HCEC 1CT (cell line): ENCODE measurements around the gene PTPN23.
A peak's percentile ranks its signal among the peaks of the same experiment; 100 is the strongest.

ENCODE experiments used
- DNase-seq: peaks from one replicate; pipeline ENCODE4 v3.0.0-alpha.2; 2017

Gene PTPN23

DNA sequence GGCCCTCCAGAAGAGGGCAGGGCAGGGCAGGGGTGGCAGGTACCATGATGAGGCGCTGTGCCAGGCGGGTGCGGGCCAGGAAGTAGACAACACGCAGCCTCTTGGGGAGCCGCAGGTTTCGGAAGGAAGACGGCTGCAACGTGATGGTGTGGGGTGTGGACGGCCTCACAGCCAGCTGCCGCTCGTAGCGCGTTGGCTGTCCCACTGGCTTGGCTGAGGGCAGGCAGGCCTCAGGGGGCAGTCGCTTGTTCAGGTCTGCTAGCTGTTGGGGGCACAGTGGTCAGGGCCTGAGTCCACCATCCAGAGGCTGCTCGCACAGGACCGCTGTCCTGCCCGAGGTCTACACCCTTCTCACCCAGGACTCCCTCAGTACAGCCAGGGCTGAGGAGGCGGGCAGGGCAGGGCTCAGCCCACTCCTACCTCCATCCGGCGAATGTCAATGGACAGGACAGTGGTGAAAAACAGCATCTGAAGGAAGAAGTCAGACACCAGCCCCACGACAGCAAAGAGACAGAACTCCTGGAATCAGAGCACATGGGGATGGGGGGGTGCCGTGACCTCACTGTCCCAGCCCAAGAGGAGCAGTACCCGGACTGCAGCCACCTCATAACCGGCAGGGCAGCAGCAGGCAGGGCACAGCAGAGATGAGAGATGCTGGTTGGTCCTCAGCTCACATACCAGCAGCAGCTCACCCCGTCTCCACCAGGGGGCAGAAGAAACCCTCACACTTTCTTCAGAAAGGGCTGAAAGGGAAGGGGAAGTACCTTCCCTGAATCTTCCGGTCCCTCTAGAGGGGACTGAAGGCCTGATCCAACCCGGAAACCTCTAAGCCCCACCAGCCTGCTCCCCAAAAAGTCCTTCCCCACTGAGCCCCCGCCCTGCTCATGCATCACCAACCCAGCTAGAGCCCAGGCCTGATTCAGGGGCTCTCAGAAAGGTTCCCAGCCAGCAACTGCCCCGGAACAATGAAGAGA is 40.0 kb downstream of the PTPN23 start:
- peak; percentile 81 for DNase-seq

- peak; percentile 37 for DNase-seq
These were observed 41.2 kb downstream of the PTPN23 start for GRCh38 chr3:47421741-47422649.

GRCh38 chr3:47422743-47423142 is 41.9 kb downstream of the PTPN23 start:
- DNase-seq: no peak

DNA sequence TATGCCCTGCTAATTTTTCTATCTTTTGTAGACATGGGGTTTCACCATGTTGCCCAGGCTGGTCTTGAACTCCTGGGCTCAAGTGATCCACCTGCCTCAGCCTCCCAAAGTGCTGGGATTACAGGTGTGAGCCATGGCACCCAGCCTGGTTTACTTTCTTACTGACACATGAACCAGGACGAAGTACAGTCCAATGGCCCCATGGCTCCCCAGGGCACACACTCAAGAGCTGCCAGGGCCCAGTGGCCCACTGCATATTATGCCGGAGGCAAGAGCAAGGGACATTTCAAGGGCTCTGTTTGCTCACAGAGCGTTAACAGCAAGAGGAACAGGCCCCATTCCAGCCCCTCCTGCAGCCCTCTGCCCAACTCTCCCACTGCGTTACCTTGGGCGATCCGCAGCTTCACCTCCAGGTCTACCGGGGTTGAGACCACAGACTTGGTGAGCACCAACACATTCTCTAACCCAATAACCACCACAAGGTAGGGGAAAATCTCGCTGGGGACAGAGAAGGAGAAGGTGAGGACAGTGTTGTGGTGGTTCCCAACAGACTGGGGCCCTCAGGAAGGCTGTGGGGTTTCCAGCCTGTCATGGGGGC is 42.8 kb downstream of the PTPN23 start:
- no peak for DNase-seq

- no peak for DNase-seq
These were observed 43.9 kb downstream of the PTPN23 start for GRCh38 chr3:47424434-47425382.

DNA sequence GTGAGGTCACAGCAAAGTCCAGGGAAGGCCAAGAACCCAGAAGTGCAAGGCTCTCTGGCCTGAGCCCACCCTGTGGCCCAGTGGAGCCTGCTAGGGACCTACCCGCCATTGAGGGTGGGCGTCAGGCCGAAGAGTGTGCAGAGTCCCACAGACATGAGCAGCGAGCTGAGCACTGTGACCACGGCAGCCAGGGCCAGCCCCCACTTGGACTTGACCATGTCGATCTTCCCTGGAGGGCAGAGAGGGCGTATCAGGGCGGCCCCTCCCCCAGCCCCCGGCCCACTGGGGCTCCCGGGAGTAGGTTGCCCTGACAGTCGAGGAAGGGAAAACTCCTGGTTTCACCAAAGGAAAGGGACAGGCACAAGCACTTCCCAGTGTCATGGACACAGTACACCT is 44.6 kb downstream of the PTPN23 start:
- DNase-seq: no peak

- no peak for DNase-seq
These were observed 45.1 kb downstream of the PTPN23 start for GRCh38 chr3:47425959-47426358.

GRCh38 chr3:47427866-47428265 is 47.0 kb downstream of the PTPN23 start:
- DNase-seq: no peak

DNA sequence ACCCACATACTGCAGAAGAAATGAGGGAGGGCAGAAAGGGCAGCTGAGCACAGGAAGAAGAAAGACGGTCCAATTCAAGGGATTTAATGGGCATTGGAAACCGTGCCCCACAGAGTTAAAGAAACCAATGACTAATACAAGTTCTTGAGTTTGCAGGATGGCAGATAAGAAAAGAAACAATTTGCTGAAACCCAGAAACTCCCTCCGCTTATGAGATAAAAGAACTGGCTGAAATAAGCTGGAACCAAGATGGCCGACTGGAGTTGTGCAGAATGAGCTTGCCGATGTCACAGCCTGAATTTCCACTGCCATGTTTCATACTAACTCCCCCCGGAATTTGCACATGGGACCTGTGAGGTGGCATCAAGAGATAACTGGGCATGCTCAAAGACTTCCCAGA is 47.8 kb downstream of the PTPN23 start:
- DNase-seq: no peak

DNA sequence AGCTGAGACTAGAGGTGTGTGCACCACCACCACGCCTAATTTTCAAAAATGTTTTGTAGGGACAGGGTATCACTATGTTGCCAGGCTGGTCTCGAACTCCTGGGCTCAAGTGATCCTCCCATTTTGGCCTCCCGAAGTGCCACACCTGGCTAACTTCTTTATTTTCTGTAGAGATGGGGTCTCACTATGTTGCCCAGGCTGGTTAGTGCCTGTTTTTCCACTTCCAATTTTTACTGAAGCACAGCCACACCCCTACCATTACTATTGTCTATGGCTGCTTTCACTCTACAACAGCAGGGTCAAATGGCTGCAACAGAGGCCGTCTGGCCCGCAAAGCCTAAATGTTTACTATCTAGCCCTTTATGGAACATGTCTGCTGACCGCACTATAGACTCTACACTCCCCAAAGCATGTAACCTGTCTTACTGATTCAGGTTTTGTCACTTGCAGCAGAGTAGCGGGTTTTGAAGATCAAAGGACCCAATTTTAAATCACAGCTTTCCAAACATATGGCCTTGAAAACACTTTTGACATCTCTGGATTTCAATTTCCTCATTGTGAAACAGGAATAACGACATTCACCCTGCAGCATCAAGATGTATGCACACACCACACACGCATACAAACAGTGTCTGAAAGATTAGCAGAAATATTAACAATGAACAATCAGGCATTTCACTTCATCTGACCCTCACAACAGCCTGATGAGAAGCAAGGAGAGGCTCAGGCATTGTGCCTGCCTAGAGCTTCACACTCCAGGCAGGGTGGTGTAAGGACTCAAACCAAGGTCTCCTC is 48.9 kb downstream of the PTPN23 start:
- no peak for DNase-seq

DNA sequence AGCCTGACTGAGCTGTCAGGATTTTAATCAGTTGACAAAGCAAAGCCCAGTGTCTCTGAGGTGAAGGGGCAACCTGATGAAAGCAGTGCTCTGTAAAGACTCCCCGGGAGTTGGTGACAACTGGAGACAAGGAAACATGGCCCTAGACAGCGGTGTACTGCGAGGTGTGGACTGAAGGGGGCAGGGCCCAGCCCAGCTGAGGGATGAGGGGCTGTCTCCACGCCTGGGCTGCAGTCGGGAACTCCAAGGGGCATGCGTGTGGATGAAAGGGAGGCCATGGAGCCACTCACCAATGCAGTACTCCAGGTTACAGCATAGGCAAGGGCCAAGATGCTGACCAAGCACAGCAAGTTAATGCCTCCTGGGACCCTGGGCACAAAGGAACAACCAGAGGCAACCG is 49.8 kb downstream of the PTPN23 start:
- no peak for DNase-seq

GRCh38 chr3:47431225-47431624 is 50.4 kb downstream of the PTPN23 start:
- no peak for DNase-seq

GRCh38 chr3:47432673-47433072 is 51.9 kb downstream of the PTPN23 start:
- no peak for DNase-seq

DNA sequence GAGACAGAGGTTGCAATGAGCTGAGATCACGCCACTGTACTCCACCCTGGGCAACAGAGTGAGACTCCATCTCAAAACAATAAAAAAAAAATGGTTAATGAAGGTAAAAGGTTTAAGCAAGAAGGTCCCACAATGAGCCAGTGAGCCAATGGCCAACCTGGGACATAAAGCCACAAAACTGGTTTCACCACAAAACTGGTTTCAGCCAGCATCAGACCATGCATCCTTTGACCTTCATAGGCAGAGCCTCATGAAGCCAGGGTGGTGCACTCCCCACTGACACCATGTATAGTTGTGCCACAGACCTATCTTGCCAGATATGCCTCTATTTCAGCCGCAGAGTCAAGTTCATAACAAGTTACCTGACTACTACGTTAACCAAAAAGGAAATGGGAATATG is 53.0 kb downstream of the PTPN23 start:
- no peak for DNase-seq

GRCh38 chr3:47434849-47435248 is 54.0 kb downstream of the PTPN23 start:
- no peak for DNase-seq

DNA sequence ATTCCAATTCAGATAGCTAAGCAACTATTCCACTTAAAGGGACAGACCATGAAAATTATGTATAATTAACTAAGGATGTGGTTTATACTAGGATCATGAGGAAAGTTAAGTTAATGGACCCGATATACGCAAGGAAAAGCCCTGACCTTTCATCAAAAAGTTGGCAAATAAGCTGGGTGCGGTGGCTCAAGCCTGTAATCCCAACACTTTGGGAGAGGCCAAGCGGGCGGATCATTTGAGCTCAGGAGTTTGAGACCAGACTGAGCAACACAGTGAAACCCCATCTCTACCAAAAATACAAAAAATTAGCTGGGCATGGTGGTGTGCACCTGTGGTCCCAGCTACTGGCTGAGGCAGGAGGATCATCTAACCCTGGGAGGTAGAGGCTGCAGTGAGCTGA is 55.4 kb downstream of the PTPN23 start:
- no peak for DNase-seq

- DNase-seq: peak; percentile 30
These were observed 59.3 kb downstream of the PTPN23 start for GRCh38 chr3:47440131-47440530.

- no peak for DNase-seq
These were observed 61.2 kb downstream of the PTPN23 start for GRCh38 chr3:47441796-47442551.

GRCh38 chr3:47443611-47443995 is 62.8 kb downstream of the PTPN23 start:
- DNase-seq: peak; percentile 59

DNA sequence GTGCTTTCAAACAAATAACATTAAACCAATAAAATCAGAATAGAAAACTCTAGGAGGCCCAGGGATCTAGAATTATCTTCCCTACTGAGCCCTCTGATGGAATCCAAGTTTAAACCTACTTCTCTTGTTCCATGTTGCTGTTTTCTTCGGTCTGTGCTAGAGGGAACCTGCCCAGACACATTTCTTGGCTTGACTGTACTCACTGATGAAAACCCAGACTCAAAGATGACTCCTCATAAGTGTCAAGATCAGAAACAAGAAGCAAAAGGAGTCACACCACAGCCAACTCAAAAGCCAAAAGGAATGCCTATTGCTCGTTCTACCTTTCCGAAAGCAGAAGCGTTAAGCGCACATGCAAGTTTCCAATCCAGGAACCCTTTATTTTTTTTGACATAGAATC is 63.3 kb downstream of the PTPN23 start:
- DNase-seq: no peak
